ENCODE data around the gene ZNF584.
"Not testable (repeated sequence)": the region's sequence is repeated elsewhere in the genome, so short reads cannot be mapped to it uniquely, and the experiment has no call there.

ZNF584 gene

DNA sequence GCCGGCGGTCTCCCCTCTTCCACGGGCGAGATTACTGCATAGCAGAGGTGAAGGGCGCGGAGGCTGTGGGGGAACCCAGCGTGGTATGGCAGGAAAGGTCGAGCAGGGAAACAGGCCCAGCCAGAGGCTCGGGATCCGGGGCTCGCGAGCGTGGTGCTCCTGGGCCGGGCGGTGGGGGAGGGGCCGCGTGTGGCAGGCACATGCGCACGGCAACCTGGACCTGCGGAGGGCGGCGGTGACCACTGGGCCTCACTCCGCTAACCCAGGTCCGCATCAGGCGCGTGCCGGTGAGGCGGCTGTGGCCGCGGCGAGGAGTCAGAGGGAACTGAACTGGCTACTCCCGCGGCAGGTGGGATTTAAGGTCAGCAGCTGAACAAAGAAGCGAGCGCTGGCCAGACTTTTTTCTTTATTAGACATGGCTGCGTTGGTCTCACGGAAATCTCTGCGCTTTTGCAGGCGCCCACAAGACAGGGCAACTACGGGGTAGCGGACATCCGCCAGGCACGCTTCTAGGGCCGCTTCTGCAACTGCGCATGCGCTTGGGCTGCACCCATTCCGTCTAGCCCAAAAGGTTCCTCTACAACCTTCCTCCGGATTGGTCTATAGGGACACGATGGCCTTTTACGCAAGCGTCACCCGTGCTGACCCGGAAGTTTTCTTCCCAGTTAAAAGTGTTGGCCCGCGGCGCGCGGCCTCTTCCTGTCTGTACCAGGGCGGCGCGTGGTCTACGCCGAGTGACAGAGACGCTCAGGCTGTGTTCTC is 21.7 kb upstream of the ZNF584 start, which contains the start of gene RPS5:
Gene RPS5 (plus strand): TSS at position 694 of the 762 bp plus-strand sequence. CDS start 869 bp downstream, outside the sequence.
- DNase-seq: peak; percentile 93

DNA sequence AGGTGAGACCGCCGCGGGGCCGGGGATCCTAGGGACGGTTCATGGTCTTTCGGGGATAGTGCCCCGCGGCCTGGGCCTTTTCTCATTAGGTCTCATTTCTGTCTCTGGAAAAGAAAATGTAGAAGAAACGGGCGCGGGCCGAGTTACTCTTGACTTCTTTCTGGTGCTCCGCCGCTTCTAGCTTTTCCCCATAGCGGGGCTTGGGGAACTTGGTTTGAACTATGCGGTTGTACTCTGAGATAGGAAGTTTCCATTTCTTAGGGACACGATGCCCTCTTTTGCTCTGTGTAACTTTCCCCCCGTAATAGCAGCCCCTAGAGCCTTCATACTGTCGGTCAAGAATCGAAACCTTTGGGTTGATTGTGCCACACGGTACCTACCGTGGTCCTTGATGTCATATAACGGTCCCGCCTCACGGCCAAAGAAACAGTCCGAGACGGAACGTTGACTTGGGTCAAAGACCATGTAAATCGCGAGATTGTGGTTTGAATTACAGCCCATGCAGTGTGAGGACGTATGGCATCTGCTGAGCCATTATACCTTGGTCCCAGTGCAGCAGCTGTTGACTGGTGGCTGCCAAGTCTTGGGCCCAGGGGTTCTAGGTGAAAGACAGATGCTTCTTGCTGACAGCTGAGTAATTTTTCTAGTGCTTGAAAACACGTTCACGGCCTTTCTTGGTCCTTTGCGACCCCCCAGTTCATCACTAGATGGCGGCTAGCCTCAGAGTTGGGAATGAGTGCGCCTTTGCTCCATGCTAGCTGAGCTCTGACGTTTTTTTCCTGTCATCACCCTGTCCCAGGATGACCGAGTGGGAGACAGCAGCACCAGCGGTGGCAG is 20.9 kb upstream of the ZNF584 start:
- no peak for DNase-seq

- no peak for DNase-seq
Observed at GRCh38 chr19:58388175-58388526, 20.3 kb upstream of the ZNF584 start.

- no peak for DNase-seq
Observed at GRCh38 chr19:58392945-58393724, 15.3 kb upstream of the ZNF584 start.

GRCh38 chr19:58393725-58394033 is 14.8 kb upstream of the ZNF584 start:
- DNase-seq: no peak

- DNase-seq: no peak
Observed at GRCh38 chr19:58394821-58395219, 13.6 kb upstream of the ZNF584 start.

- DNase-seq: no peak
Observed at GRCh38 chr19:58395220-58395978, 13.1 kb upstream of the ZNF584 start, which contains the start of gene RNF225. TSS of gene RNF225 (plus strand) at chr19:58395656. CDS start at chr19:58396090, 434 bp downstream.

GRCh38 chr19:58395979-58396627 is 12.3 kb upstream of the ZNF584 start:
- no peak for DNase-seq

DNA sequence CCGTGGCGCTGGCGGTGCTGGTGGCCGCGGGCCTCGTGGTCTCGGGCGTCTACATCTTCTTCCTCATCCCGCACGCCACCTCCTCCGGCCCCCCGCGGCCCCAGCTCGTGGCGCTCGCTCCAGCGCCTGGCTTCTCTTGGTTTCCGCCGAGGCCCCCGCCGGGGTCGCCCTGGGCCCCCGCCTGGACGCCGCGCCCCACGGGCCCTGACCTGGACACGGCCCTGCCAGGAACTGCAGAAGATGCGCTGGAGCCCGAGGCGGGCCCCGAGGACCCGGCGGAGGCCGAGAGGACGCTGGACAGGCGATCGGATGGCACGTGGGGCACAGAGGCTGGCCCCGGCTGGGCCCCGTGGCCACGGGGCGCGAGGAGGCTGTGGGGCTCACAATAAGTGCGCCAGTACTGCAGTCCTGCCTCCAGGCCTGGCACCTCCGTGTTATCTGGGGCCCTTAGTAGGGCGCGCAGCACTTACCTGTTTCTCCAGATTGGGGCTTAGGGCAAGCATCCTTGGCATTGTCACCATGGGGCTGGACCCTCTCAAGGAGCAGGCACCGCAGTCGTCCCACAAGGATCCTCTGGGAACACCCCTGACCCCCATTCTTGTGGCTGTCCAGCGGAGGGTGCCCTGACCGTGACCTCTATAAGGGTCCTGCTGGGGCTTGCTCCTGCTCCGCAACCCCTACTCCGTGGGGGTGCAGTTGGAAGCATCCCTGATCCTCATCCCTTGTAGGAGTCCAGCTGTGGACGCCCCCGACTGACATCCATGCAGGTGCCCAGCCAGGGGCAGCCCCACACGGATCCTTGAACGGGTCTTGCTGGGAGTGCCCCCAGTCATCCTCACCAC is 11.5 kb upstream of the ZNF584 start:
- no peak for DNase-seq

- DNase-seq: no peak
Observed at GRCh38 chr19:58397533-58398037, 10.9 kb upstream of the ZNF584 start.

GRCh38 chr19:58398087-58398486 is 10.4 kb upstream of the ZNF584 start:
- no peak for DNase-seq

DNA sequence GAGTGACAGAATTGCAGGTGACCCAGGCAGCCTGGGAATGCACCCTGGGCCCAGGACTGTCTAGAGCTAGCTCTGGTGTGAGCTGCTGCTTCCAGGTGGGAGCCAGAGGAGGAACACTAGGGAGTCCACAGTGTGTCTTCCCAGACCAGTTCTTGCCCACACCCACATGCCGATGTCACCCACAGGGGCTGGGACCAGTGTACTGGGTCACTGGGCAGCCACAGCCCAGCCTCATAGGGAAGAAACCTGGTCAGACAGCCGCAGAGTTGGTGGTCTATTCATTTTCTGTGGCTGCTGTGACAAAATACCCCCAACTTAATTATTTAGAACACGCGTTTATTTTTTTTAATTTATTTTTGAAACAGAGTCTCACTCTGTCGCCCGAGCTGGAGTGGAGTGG is 9.9 kb upstream of the ZNF584 start:
- DNase-seq: no peak

GRCh38 chr19:58399903-58400302 is 8.5 kb upstream of the ZNF584 start:
- DNase-seq: no peak

GRCh38 chr19:58400316-58400915 is 8.0 kb upstream of the ZNF584 start:
- no peak for DNase-seq

- DNase-seq: peak; percentile 98
Observed at GRCh38 chr19:58400916-58401839, 7.3 kb upstream of the ZNF584 start.

DNA sequence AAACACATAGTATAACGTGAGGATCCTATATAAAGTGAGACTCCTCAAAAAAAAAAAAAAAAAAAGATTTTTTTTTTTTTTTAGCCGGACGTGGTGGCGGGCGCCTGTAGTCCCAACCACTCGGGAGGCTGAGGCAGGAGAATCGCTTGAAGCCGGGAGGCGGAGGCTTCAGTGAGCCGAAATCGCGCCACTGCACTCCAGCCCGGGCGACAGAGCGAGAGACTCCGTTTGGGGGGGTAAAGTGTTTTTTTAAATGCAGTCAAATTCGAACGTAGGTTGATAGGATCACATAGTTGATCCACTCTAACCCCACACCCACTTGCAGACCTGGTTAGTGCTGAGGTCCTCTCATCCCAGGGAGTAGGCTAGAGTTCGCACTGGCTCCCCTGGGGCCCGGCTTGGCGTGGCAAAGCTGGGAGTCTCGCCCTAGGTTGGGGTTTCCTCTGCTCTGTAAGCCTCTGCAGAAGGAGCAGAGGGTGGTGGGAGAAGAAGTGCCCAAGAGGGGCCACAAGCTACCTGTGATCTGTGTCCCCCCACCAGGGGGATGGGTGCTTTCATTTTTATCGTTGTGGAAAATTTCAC is 6.5 kb upstream of the ZNF584 start:
- no peak for DNase-seq

DNA sequence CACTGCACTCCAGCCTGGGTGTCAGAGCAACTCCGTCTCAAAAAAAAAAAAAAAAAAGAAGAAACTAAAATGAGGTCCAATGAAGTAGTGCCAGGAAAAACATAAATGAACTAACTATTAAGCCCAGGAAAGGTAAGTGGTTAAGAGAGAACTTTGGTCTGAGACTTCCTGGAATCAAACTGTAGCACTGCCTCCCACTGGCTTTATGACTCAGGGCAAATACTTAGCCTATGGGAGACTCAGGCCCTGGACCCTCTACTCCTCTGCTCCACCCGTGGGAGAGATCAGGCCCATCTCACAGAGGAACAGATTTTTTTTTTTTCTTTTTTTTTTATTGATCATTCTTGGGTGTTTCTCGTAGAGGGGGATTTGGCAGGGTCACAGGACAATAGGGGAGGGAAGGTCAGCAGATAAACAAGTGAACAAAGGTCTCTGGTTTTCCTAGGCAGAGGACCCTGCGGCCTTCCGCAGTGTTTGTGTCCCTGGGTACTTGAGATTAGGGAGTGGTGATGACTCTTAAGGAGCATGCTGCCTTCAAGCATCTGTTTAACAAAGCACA is 4.5 kb upstream of the ZNF584 start:
- DNase-seq: not testable (repeated sequence)

- DNase-seq: no peak
Observed at GRCh38 chr19:58406818-58407657, 1.4 kb upstream of the ZNF584 start.
